IMR-90 (cell line): ENCODE measurements around the gene NEUROD6. TPM values are rescaled to one million over a fixed set of nuclear protein-coding genes. Genes with fewer than 3 reads are reported as not detected.

Experiments used
- ATAC-seq: fragments of 200-7000 bp; cut with Tn5 transposase; 2 replicates; pipeline ENCODE4 v1.9.1; 2020; ENCODE audit warnings: low read depth, mild to moderate bottlenecking, moderate library complexity
- BruUV-seq: library from RNA; stranded (reverse); fragments of 400-500 nt; replicated peaks from 2 replicates; lab custom pipeline; 2021; lab: Mats Ljungman, UMichigan
- CTCF ChIA-PET: fragments of 300-600 bp; formaldehyde crosslinking; extraction: SDS; loops from one replicate; lab custom pipeline; 2021; ENCODE audit warnings: antibody characterized with exemption; lab: Yijun Ruan, JAX
- POLR2A ChIA-PET: fragments of 300-600 bp; sonication (Branson Sonifier 250); formaldehyde crosslinking; loops from one replicate; lab custom pipeline; 2022; ENCODE audit warnings: antibody characterized with exemption; ENCODE audit not compliant: unreplicated experiment; lab: Charles Lee
- DNase-seq: peaks from one replicate; pipeline ENCODE4 v3.0.0; 2013
- H2AFZ ChIP-seq: replicated peaks from 2 replicates; pipeline ENCODE3; 2013; ENCODE audit warnings: low read length, mild to moderate bottlenecking; ENCODE audit not compliant: poor library complexity
- H2AK5ac ChIP-seq: 2 replicates; pipeline ENCODE4 v1.6.1; 2013; ENCODE audit warnings: low read depth, low read length, inconsistent platforms
- H2AK9ac ChIP-seq: replicated peaks from 2 replicates; pipeline ENCODE3; 2013; ENCODE audit warnings: mild to moderate bottlenecking, low read depth, low read length, moderate library complexity; ENCODE audit not compliant: poor library complexity
- H2BK120ac ChIP-seq: 2 replicates; pipeline ENCODE4 v1.6.1; 2013; ENCODE audit warnings: low read depth, low read length, inconsistent platforms
- H2BK15ac ChIP-seq: 3 replicates; pipeline ENCODE4 v1.6.1; 2013; ENCODE audit warnings: low read depth, low read length, inconsistent platforms
- H2BK20ac ChIP-seq: 2 replicates; pipeline ENCODE4 v1.6.1; 2013; ENCODE audit warnings: low read depth, mild to moderate bottlenecking, inconsistent platforms, low read length, moderate library complexity
- H2BK5ac ChIP-seq: 2 replicates; pipeline ENCODE4 v1.6.1; 2013; ENCODE audit warnings: mild to moderate bottlenecking, low read depth, low read length, inconsistent platforms; ENCODE audit not compliant: poor library complexity, severe bottlenecking
- H3K14ac ChIP-seq: replicated peaks from 2 replicates; pipeline ENCODE4 v1.6.1; 2013; ENCODE audit warnings: low read depth, low read length, inconsistent platforms
- H3K18ac ChIP-seq: 2 replicates; pipeline ENCODE4 v1.6.1; 2013; ENCODE audit warnings: low read depth, low read length, control low read depth
- H3K23ac ChIP-seq: 2 replicates; pipeline ENCODE4 v1.6.1; 2013; ENCODE audit warnings: low read depth, low read length, inconsistent platforms
- H3K27ac ChIP-seq: 2 replicates; pipeline ENCODE4 v1.5.1; 2013; ENCODE audit warnings: mild to moderate bottlenecking, control low read depth, low read length; ENCODE audit not compliant: insufficient read depth
- H3K27me3 ChIP-seq: 2 replicates; pipeline ENCODE4 v1.6.1; 2013; ENCODE audit warnings: low read length; ENCODE audit not compliant: control insufficient read depth, insufficient read depth
- H3K36me3 ChIP-seq: 2 replicates; pipeline ENCODE4 v1.6.1; 2013; ENCODE audit warnings: low read length, mixed read lengths; ENCODE audit not compliant: control insufficient read depth, insufficient read depth
- H3K4ac ChIP-seq: 2 replicates; pipeline ENCODE4 v1.6.1; 2013; ENCODE audit warnings: low read depth, low read length, inconsistent platforms
- H3K4me1 ChIP-seq: 2 replicates; pipeline ENCODE4 v1.6.1; 2013; ENCODE audit warnings: low read length, mixed read lengths; ENCODE audit not compliant: control insufficient read depth, insufficient read depth
- H3K4me2 ChIP-seq: 2 replicates; pipeline ENCODE4 v1.6.1; 2013; ENCODE audit warnings: low read depth, mild to moderate bottlenecking, control low read depth, low read length, moderate library complexity
- H3K4me3 ChIP-seq: 2 replicates; pipeline ENCODE4 v1.5.1; 2013; ENCODE audit warnings: low read depth, mild to moderate bottlenecking, control low read depth, low read length, moderate library complexity; ENCODE audit not compliant: insufficient read depth
- H3K56ac ChIP-seq: 2 replicates; pipeline ENCODE4 v1.6.1; 2013; ENCODE audit warnings: low read length, inconsistent platforms; ENCODE audit not compliant: insufficient read depth; ENCODE audit errors: extremely low read depth
- H3K79me1 ChIP-seq, 2 experiments: 2 replicates each; pipeline ENCODE4 v1.6.1; 2013; ENCODE audit warnings: low read length in 2 of 2, inconsistent platforms in 1 of 2, low read depth in 1 of 2
- H3K9ac ChIP-seq: 2 replicates; pipeline ENCODE4 v1.6.1; 2013; ENCODE audit warnings: low read depth, low read length, control low read depth
- H3K9me1 ChIP-seq: 2 replicates; pipeline ENCODE4 v1.6.1; 2013; ENCODE audit warnings: low read length, inconsistent platforms; ENCODE audit not compliant: insufficient read depth
- H3K9me3 ChIP-seq: 2 replicates; pipeline ENCODE4 v1.6.1; 2013; ENCODE audit warnings: low read length; ENCODE audit not compliant: control insufficient read depth, insufficient read depth
- H4K20me1 ChIP-seq: 2 replicates; pipeline ENCODE4 v1.6.1; 2013; ENCODE audit warnings: low read length, inconsistent platforms; ENCODE audit not compliant: insufficient read depth
- H4K5ac ChIP-seq: 2 replicates; pipeline ENCODE4 v1.6.1; 2013; ENCODE audit warnings: mild to moderate bottlenecking, low read depth, low read length, control low read depth
- H4K8ac ChIP-seq, 2 experiments: 2 replicates each; pipeline ENCODE4 v1.6.1; 2013; ENCODE audit warnings: low read depth in 2 of 2, low read length in 2 of 2, control low read depth in 1 of 2, inconsistent platforms in 1 of 2
- H4K91ac ChIP-seq: 2 replicates; pipeline ENCODE4 v1.6.1; 2013; ENCODE audit warnings: low read depth, low read length, inconsistent platforms; ENCODE audit not compliant: insufficient read depth
- RAD21 ChIP-seq: IDR thresholded peaks from 2 replicates; pipeline ENCODE4 v1.6.1; 2012; ENCODE audit warnings: low read length, improper control_type of control experiment
- WGBS, 2 experiments: methylation state at CpG; one replicate each; pipeline versions ENCODE4 v1.1.5 to v1.1.7; 2013; ENCODE audit warnings: missing lambda C conversion rate in 2 of 2; ENCODE audit not compliant: insufficient read length in 1 of 2; ENCODE audit errors: extremely low coverage in 2 of 2; 5-methylcytosine and 5-hydroxymethylcytosine counted together
- dilution Hi-C: fragments of 300-500 bp; cut with HindIII; formaldehyde crosslinking; loops from one replicate; pipeline ENCODE4 v1.14.3; 2018; ENCODE audit warnings: low sequenced_read_pairs; ENCODE audit not compliant: unreplicated experiment
- in situ Hi-C: fragments of 300-500 bp; cut with MboI; formaldehyde crosslinking; loops from 3 replicates; pipeline ENCODE4 v1.14.3; 2019; ENCODE audit warnings: low sequenced_read_pairs, inconsistent platforms, mixed read lengths
- intact Hi-C: fragments of 100-400 bp; cut with micrococcal nuclease; formaldehyde crosslinking; loops from 2 replicates; pipeline ENCODE4 v1.10.0; 2022
- microRNA-seq, 2 experiments: library from miRNA; stranded (forward) in 1 of 2; unstranded in 1 of 2; fragments of 10-50 nt in 1 of 2; fragments of <30 nt in 1 of 2; gene quantifications in 1 of 2; microRNA quantifications in 1 of 2; one replicate each; pipeline versions ENCODE3 to v1.1.0; 2013 to 2020; ENCODE audit not compliant: insufficient read depth in 1 of 2, insufficient read length in 1 of 2, unreplicated experiment in 1 of 2
- polyA plus RNA-seq, 3 experiments: library from polyadenylated mRNA; depleted of rRNA; stranded (reverse); fragments of >200 nt; gene quantifications; 2 replicates each; pipeline ENCODE4 v1.2.3, GENCODE V29; 2012; ENCODE audit warnings: low replicate concordance in 1 of 3
- small RNA-seq, 5 experiments: library from RNA; depleted of rRNA; stranded (forward); fragments of <200 nt; gene quantifications; one replicate each; pipeline ENCODE3, GENCODE V24; 2012
- total RNA-seq: library from RNA; depleted of rRNA; stranded (reverse); fragments of >200 nt; gene quantifications from 2 replicates; pipeline ENCODE4 v1.2.3, GENCODE V29; 2012; rRNA removed
- TF ChIP-seq, protein P1 (sequence below): fragments of 150-350 bp; IDR thresholded peaks from 2 replicates; pipeline ENCODE4 v1.6.1; 2017; ENCODE audit warnings: mild to moderate bottlenecking, antibody characterized with exemption, low read length, low read depth

The NEUROD6 gene
- total and polyA plus RNA-seq, 2 of the 4 experiments (the other 2 are of a cell fraction): not detected

DNA sequence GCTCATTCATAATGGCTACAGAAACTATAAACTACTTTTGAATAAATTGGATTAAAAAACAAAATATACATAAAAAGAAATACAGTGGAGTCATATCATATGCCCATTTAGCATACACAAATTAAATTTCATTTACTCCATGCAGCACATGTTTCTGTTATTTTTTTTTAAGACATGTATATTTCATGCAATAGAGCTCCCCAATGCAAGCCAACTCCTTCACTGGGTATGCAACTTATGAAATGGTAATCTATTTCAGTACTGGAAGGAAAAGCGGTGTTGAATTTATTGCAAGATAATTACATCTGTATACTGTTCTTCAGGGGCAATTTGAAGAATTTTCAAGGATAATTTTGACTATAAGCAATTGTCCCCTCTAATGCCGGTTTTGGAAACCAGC is 49.9 kb downstream of the NEUROD6 start:
- Histone ChIP-seq H3K79me1 (no peaks in the 10 kb centered on the region), H3K4me2 (no peak overlapping the region), H3K27me3 (no peaks in the 10 kb centered on the region), H4K8ac (no peak overlapping the region), H3K4me1 (no peaks in the 10 kb centered on the region), H3K9me3 (no peaks in the 10 kb centered on the region), H3K4me3 (no peak overlapping the region), H2AFZ (no peak overlapping the region), H2AK9ac (no peak overlapping the region), H2BK15ac (no peak overlapping the region), H3K18ac (no peak overlapping the region), H4K20me1 (no peaks in the 10 kb centered on the region), H3K27ac (no peak overlapping the region), H3K4ac (no peak overlapping the region), H3K14ac (no peak overlapping the region), H3K9ac (no peak overlapping the region), H2AK5ac (no peak overlapping the region), H3K9me1 (no peaks in the 10 kb centered on the region), H2BK5ac (no peak overlapping the region), H2BK120ac (no peak overlapping the region), H3K36me3 (no peaks in the 10 kb centered on the region), H2BK20ac (no peak overlapping the region), H3K56ac (no peak overlapping the region), H3K23ac (no peak overlapping the region), H4K91ac (no peak overlapping the region), H4K5ac (no peak overlapping the region)
- no peak for DNase-seq
- ChIA-PET CTCF (interaction anchor here (0.6 kb wide), 2 partner anchors 11 to 35 kb away, joined by 3 read pairs; no protein-coding TSS in a partner anchor), POLR2A (no interaction called here)
- intact Hi-C loops (no loop called here), dilution Hi-C loops (no loop called here), in situ Hi-C loops (no loop called here)
- WGBS, 2 experiments: no CpG with 5 or more reads among the region's 2 CpGs
- TF ChIP-seq, protein P1, sequence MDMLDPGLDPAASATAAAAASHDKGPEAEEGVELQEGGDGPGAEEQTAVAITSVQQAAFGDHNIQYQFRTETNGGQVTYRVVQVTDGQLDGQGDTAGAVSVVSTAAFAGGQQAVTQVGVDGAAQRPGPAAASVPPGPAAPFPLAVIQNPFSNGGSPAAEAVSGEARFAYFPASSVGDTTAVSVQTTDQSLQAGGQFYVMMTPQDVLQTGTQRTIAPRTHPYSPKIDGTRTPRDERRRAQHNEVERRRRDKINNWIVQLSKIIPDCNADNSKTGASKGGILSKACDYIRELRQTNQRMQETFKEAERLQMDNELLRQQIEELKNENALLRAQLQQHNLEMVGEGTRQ: no peak
- TF ChIP-seq RAD21: no peak
- no TSS peak for BruUV-seq
- no peak for ATAC-seq

Small RNA genes within 50 kb of the gene (microRNA-seq; reads per million reads assigned to microRNA genes)
- not detected for gene AC006380.1 (ENCODE audit: insufficient read depth, insufficient read length)

Small RNA genes within 50 kb of the gene (small RNA-seq; reads per million reads assigned to genes)
- 0 reads per million in 5 experiments for gene AC006380.1

Other genes starting within 250 kb of the NEUROD6 start
- gene ITPRID1, start 173.4 kb upstream of the NEUROD6 start, total RNA-seq: not detected in 2 replicates
- not detected in 2 replicates for gene ITPRID1, start 173.4 kb upstream of the NEUROD6 start, polyA plus RNA-seq (2012; rRNA removed)